ENCODE data around the gene TMTC2.

The TMTC2 gene

DNA sequence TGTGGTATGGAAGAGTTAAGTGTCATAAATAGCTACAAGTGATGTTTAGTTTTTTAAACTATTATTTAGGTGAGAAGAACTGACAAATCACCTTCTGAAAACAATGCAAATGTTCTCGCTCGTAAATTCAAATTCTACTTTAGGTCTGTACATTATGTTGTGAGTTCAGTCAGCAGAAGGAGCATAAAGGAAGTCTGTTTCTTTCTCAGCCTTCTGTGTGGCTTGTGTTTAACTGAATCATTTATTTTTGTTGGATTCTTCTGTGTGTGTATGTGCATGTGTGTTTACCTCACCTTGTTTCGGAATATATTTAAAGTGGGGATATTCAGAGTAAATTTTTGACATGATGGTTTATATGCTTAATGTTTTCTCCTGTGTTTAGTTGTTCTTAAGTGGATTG lies 285.9 kb downstream of the TMTC2 start:
- H3K4me1 ChIP-seq (ENCODE audit: insufficient read depth, poor library complexity, severe bottlenecking), result no peaks in the 10 kb centered on the region
- no peaks in the 10 kb centered on the region for H3K27me3 ChIP-seq (ENCODE audit: insufficient read depth, poor library complexity, severe bottlenecking)
- no peaks in the 10 kb centered on the region for H3K9me3 ChIP-seq (ENCODE audit: severe bottlenecking)
- no peak overlapping the region for H3K27ac ChIP-seq (ENCODE audit: poor library complexity, severe bottlenecking)
- ATAC-seq (ENCODE audit: low read depth) (no peak), DNase-seq (ENCODE audit: low spot score) (no peak)
- TF ChIP-seq, protein P1, sequence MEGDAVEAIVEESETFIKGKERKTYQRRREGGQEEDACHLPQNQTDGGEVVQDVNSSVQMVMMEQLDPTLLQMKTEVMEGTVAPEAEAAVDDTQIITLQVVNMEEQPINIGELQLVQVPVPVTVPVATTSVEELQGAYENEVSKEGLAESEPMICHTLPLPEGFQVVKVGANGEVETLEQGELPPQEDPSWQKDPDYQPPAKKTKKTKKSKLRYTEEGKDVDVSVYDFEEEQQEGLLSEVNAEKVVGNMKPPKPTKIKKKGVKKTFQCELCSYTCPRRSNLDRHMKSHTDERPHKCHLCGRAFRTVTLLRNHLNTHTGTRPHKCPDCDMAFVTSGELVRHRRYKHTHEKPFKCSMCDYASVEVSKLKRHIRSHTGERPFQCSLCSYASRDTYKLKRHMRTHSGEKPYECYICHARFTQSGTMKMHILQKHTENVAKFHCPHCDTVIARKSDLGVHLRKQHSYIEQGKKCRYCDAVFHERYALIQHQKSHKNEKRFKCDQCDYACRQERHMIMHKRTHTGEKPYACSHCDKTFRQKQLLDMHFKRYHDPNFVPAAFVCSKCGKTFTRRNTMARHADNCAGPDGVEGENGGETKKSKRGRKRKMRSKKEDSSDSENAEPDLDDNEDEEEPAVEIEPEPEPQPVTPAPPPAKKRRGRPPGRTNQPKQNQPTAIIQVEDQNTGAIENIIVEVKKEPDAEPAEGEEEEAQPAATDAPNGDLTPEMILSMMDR (IDR thresholded peaks at IDR 0.05; ENCODE audit: poor library complexity, severe bottlenecking), result no peak
- no peaks in the 10 kb centered on the region for H3K36me3 ChIP-seq (ENCODE audit: low read depth)
- no peak overlapping the region for H3K4me3 ChIP-seq (ENCODE audit: severe bottlenecking)

DNA sequence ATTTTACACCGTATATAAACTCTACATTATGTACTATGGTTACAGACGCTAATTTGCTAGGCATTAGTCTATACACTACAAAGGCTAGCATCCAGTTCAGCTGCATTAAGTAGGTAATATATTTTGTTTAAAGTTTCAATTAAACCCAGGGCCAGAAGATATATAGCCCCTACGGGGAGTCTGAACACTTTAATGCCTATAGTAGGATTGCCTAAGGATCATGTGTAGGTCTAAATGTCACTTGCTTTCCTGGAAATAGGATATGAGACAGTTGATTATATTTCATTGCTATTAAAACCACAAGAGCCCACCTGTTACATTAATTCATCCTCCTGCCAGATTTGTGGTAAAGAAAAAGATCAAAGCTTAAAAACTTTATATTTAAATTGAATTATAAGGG lies 286.9 kb downstream of the TMTC2 start:
- Histone ChIP-seq H3K4me1 (ENCODE audit: insufficient read depth, poor library complexity, severe bottlenecking) (no peaks in the 10 kb centered on the region), H3K27me3 (ENCODE audit: insufficient read depth, poor library complexity, severe bottlenecking) (no peaks in the 10 kb centered on the region), H3K36me3 (ENCODE audit: low read depth) (no peaks in the 10 kb centered on the region), H3K4me3 (ENCODE audit: severe bottlenecking) (no peak overlapping the region), H3K9me3 (ENCODE audit: severe bottlenecking) (no peaks in the 10 kb centered on the region), H3K27ac (ENCODE audit: poor library complexity, severe bottlenecking) (no peak overlapping the region)
- ATAC-seq (ENCODE audit: low read depth), result no peak
- TF ChIP-seq, protein P1 (IDR thresholded peaks at IDR 0.05; ENCODE audit: poor library complexity, severe bottlenecking), result no peak
- no peak for DNase-seq (ENCODE audit: low spot score)

DNA sequence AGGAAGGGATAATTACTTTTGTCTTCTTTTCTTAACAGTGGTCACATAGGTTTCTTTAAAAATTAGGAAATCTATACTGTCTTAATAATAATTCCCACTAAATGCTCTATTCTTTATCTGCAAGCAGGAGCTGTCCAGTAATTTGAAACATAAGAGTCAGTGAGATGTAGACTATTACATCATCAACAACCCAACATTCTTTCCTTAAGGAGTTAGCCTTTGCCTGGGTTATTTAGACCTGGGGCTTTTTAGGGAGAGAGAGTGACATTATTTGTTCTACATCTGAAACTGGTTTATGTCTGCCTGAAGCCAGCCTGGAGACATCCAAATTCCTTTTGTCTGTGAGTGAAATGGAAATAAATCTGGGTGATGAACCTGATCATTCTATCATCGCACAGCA lies 294.4 kb downstream of the TMTC2 start:
- TF ChIP-seq, protein P1 (IDR thresholded peaks at IDR 0.05; ENCODE audit: poor library complexity, severe bottlenecking), result no peak
- DNase-seq (ENCODE audit: low spot score) (no peak), ATAC-seq (ENCODE audit: low read depth) (no peak)
- H3K9me3 ChIP-seq (ENCODE audit: severe bottlenecking), result no peaks in the 10 kb centered on the region
- H3K27ac ChIP-seq (ENCODE audit: poor library complexity, severe bottlenecking), result no peak overlapping the region
- no peaks in the 10 kb centered on the region for H3K4me1 ChIP-seq (ENCODE audit: insufficient read depth, poor library complexity, severe bottlenecking)
- no peak overlapping the region for H3K4me3 ChIP-seq (ENCODE audit: severe bottlenecking)
- no peaks in the 10 kb centered on the region for H3K27me3 ChIP-seq (ENCODE audit: insufficient read depth, poor library complexity, severe bottlenecking)
- H3K36me3 ChIP-seq (ENCODE audit: low read depth), result no peaks in the 10 kb centered on the region

DNA sequence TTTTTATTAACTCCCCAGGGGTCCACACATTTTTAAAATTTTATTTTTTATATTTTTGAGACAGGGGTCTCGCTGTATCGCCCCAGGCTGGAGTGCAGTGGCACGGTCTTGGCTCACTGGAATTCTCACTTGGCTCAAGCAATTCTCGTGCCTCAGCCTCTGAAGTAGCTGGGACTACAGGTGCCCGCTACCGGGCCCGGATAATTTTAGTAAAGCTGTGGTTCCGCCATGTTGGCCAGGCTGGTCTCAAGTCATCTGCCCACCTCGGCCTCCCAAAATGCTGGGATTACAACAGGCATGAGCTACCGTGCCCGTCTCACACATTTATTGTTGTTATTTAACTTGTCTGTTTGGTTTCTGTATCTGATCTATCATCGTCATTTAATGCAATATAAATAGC lies 307.4 kb downstream of the TMTC2 start:
- ATAC-seq (ENCODE audit: low read depth), result no peak
- no peak overlapping the region for H3K4me3 ChIP-seq (ENCODE audit: severe bottlenecking)
- H3K36me3 ChIP-seq (ENCODE audit: low read depth), result no peaks in the 10 kb centered on the region
- no peak overlapping the region for H3K27ac ChIP-seq (ENCODE audit: poor library complexity, severe bottlenecking)
- H3K9me3 ChIP-seq (ENCODE audit: severe bottlenecking), result no peaks in the 10 kb centered on the region
- no peaks in the 10 kb centered on the region for H3K27me3 ChIP-seq (ENCODE audit: insufficient read depth, poor library complexity, severe bottlenecking)
- TF ChIP-seq, protein P1 (IDR thresholded peaks at IDR 0.05; ENCODE audit: poor library complexity, severe bottlenecking), result no peak
- no peak for DNase-seq (ENCODE audit: low spot score)
- no peaks in the 10 kb centered on the region for H3K4me1 ChIP-seq (ENCODE audit: insufficient read depth, poor library complexity, severe bottlenecking)

DNA sequence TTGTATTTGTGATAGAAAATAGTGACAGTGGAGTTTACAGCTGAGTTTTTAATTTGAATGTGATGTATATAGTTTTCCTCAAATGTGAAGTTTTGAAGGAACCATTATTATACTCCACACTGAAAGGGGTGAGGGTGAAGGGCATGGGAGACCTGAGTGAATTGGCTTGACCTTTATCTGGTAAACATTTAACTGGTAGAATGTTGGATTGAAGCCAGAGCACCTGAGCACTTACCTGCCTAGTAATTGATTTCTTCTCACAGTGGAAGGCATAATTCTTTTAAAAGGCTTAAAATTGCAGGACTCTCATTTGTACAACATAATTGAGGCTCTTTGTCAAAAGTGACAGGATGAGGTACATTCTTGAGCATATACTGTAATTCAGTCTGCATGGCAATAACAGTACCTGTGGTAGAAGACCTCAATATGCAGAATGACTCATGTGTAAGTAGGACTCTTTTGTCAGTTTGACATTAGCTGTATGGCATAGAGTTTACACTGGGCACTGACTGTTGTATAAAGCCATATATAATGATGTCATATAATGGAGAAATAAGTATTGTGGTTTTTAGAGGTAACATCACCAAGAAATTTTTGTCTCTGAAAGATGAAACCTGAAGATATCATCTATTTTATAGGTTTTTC lies 309.6 kb downstream of the TMTC2 start:
- no peaks in the 10 kb centered on the region for H3K4me1 ChIP-seq (ENCODE audit: insufficient read depth, poor library complexity, severe bottlenecking)
- no peaks in the 10 kb centered on the region for H3K9me3 ChIP-seq (ENCODE audit: severe bottlenecking)
- no peaks in the 10 kb centered on the region for H3K27me3 ChIP-seq (ENCODE audit: insufficient read depth, poor library complexity, severe bottlenecking)
- H3K4me3 ChIP-seq (ENCODE audit: severe bottlenecking), result no peak overlapping the region
- TF ChIP-seq, protein P1 (IDR thresholded peaks at IDR 0.05; ENCODE audit: poor library complexity, severe bottlenecking), result no peak
- ATAC-seq (ENCODE audit: low read depth) (peak; percentile 42; the same call in 1 of the 3 replicates), DNase-seq (ENCODE audit: low spot score) (no peak)
- H3K36me3 ChIP-seq (ENCODE audit: low read depth), result no peaks in the 10 kb centered on the region
- H3K27ac ChIP-seq (ENCODE audit: poor library complexity, severe bottlenecking), result no peak overlapping the region
